A549 (cell line): ENCODE measurements around the gene CENPU. TPM values are rescaled to one million over a fixed set of nuclear protein-coding genes. Genes with fewer than 3 reads are reported as not detected.

ENCODE experiments used
- ATAC-seq, 2 experiments: fragments of 200-7000 bp in 1 of 2; fragments of >200 bp in 1 of 2; cut with Nextera tagmentation in 1 of 2; cut with Tn5 transposase in 1 of 2; 3 replicates each; pipeline versions ENCODE4 v1.8.0 to v1.9.1; 2018 to 2020; ENCODE audit warnings: mild to moderate bottlenecking in 1 of 2, moderate library complexity in 1 of 2
- CTCF ChIA-PET: fragments of 300-600 bp; sonication (Branson Sonifier 250); formaldehyde crosslinking; extraction: SDS; loops from one replicate; lab custom pipeline; 2021; ENCODE audit warnings: antibody characterized with exemption, inconsistent platforms; lab: Yijun Ruan, JAX
- POLR2A ChIA-PET: fragments of 350-600 bp; formaldehyde crosslinking; extraction: SDS; loops from one replicate; lab custom pipeline; 2021; ENCODE audit warnings: antibody characterized with exemption, inconsistent platforms; lab: Yijun Ruan, JAX
- DNase-seq, 2 experiments: peaks; one replicate each; pipeline versions ENCODE4 v3.0.0 to v3.0.0-alpha.2; 2011 to 2016; ENCODE audit warnings: low read depth in 1 of 2, low spot score in 1 of 2
- FAIRE-seq: peaks from 2 replicates; lab custom pipeline; 2011; peaks lifted over from hg19 to GRCh38; lab: Jason Lieb, UNC
- H3K27ac ChIP-seq, 2 experiments: fragments of >200 bp; sonication (Bioruptor Twin); formaldehyde crosslinking; 3 replicates each; pipeline ENCODE4 v1.5.1; 2016 to 2017
- H3K4me1 ChIP-seq: fragments of >200 bp; sonication (Bioruptor Twin); formaldehyde crosslinking; 3 replicates; pipeline ENCODE4 v1.6.1; 2016
- H3K4me2 ChIP-seq: fragments of >200 bp; sonication (Bioruptor Twin); formaldehyde crosslinking; 3 replicates; pipeline ENCODE4 v1.6.1; 2016
- H3K4me3 ChIP-seq: fragments of >200 bp; sonication (Bioruptor Twin); formaldehyde crosslinking; 3 replicates; pipeline ENCODE4 v1.5.1; 2016
- H3K9me3 ChIP-seq: fragments of >200 bp; sonication (Bioruptor Twin); formaldehyde crosslinking; 3 replicates; pipeline ENCODE4 v1.6.1; 2016
- BHLHE40 ChIP-seq: IDR thresholded peaks from 2 replicates; pipeline ENCODE4 v1.6.1; 2012; ENCODE audit warnings: low read depth, low read length, inconsistent platforms
- CHD2 ChIP-seq: fragments of 150-350 bp; IDR thresholded peaks from 2 replicates; pipeline ENCODE4 v1.6.1; 2014; ENCODE audit warnings: low read length; ENCODE audit not compliant: partially characterized antibody
- CHD4 ChIP-seq: fragments of 200-600 bp; sonication (generic); IDR thresholded peaks from 2 replicates; pipeline ENCODE4 v1.6.1; 2016; ENCODE audit warnings: antibody characterized with exemption, mild to moderate bottlenecking, borderline replicate concordance
- CTCF ChIP-seq: fragments of >200 bp; sonication (Bioruptor Twin); formaldehyde crosslinking; IDR thresholded peaks from 3 replicates; pipeline ENCODE4 v1.5.1; 2016
- E2F6 ChIP-seq: IDR thresholded peaks from 2 replicates; pipeline ENCODE4 v1.6.1; 2012; ENCODE audit warnings: low read depth, borderline replicate concordance
- EP300 ChIP-seq, 2 experiments: fragments of >200 bp; sonication (Bioruptor Twin); formaldehyde crosslinking; IDR thresholded peaks; 2 replicates in 1 of 2; 3 replicates in 1 of 2; pipeline ENCODE4 v1.6.1; 2016 to 2017
- ESRRA ChIP-seq: fragments of 150-350 bp; IDR thresholded peaks from 2 replicates; pipeline ENCODE4 v1.6.1; 2014; ENCODE audit warnings: mild to moderate bottlenecking, low read length, borderline replicate concordance
- GATA3 ChIP-seq: IDR thresholded peaks from 2 replicates; pipeline ENCODE4 v1.6.1; 2012; ENCODE audit warnings: borderline replicate concordance
- HES2 ChIP-seq: fragments of >200 bp; sonication (Bioruptor Twin); formaldehyde crosslinking; IDR thresholded peaks from 2 replicates; pipeline ENCODE4 v1.6.1; 2016
- JUNB ChIP-seq: fragments of >200 bp; sonication (Bioruptor Twin); formaldehyde crosslinking; IDR thresholded peaks from 2 replicates; pipeline ENCODE4 v1.6.1; 2016
- KDM1A ChIP-seq: fragments of 200-600 bp; sonication (generic); IDR thresholded peaks from 2 replicates; pipeline ENCODE4 v1.6.1; 2016; ENCODE audit warnings: low read depth, mild to moderate bottlenecking
- NR3C1 ChIP-seq: fragments of >200 bp; sonication (Bioruptor Twin); formaldehyde crosslinking; IDR thresholded peaks from 3 replicates; pipeline ENCODE4 v1.6.1; 2017
- RARB ChIP-seq: fragments of 250-450 bp; sonication (Bioruptor Pico); IDR thresholded peaks from 2 replicates; pipeline ENCODE4 v1.8.0; 2021; ENCODE audit warnings: mild to moderate bottlenecking, moderate library complexity
- RCOR1 ChIP-seq: fragments of 150-350 bp; IDR thresholded peaks from 2 replicates; pipeline ENCODE4 v1.6.1; 2014; ENCODE audit warnings: antibody characterized with exemption, low read length, low read depth
- RFX5 ChIP-seq: fragments of 450-650 bp; IDR thresholded peaks from 2 replicates; pipeline ENCODE4 v1.7.1; 2014; ENCODE audit warnings: antibody characterized with exemption, mild to moderate bottlenecking, moderate library complexity
- SMC3 ChIP-seq: fragments of >200 bp; sonication (Bioruptor Twin); formaldehyde crosslinking; IDR thresholded peaks from 3 replicates; pipeline ENCODE4 v1.6.1; 2018; ENCODE audit warnings: inconsistent platforms
- TP53 ChIP-seq: fragments of 250-450 bp; sonication (Bioruptor Pico); IDR thresholded peaks from 2 replicates; pipeline ENCODE4 v1.5.0; 2021; ENCODE audit warnings: mild to moderate bottlenecking, moderate library complexity
- ZFP36 ChIP-seq: fragments of 450-650 bp; IDR thresholded peaks from 2 replicates; pipeline ENCODE4 v1.6.1; 2014; ENCODE audit warnings: borderline replicate concordance; ENCODE audit not compliant: partially characterized antibody
- WGBS: methylation state at CpG from one replicate; pipeline ENCODE4 v1.1.6; 2017; ENCODE audit errors: missing lambda C conversion rate; 5-methylcytosine and 5-hydroxymethylcytosine counted together
- polyA plus RNA-seq, 4 experiments: library from polyadenylated mRNA; depleted of rRNA in 3 of 4; stranded (reverse); fragments of >200 nt; fragmentation: RNase III in 1 of 4; extraction: RNeasy Plus Mini Kit Qiagen cat#74134 plus additional on column Dnase treatment in 1 of 4; gene quantifications; 2 replicates in 3 of 4; 3 replicates in 1 of 4; pipeline ENCODE4 v1.2.3, GENCODE V29; 2011 to 2017
- TF ChIP-seq, protein P1 (sequence below): fragments of 250-450 bp; sonication (Bioruptor Pico); IDR thresholded peaks from 2 replicates; pipeline ENCODE4 v1.5.0; 2020; ENCODE audit warnings: low read depth, mild to moderate bottlenecking, moderate library complexity
- TF ChIP-seq, protein P2 (sequence below): fragments of 200-600 bp; sonication (generic); IDR thresholded peaks from 2 replicates; pipeline ENCODE4 v1.6.1; 2016; ENCODE audit warnings: antibody characterized with exemption, mild to moderate bottlenecking, moderate library complexity

CENPU gene
- polyA plus RNA-seq, 2 of the 4 experiments (the other 2 are of a cell fraction): 22.9 to 28.4 TPM

GRCh38 chr4:184715526-184715925 lies 18.4 kb downstream of the CENPU start:
- Histone ChIP-seq H3K4me2 (no peak overlapping the region), H3K4me1 (0 out of 3 replicates have a peak, but pooled peaks cover 4% of the 10 kb centered on the region), H3K27ac (no peak overlapping the region), H3K4me3 (no peak overlapping the region), H3K9me3 (no peaks in the 10 kb centered on the region)
- 93% methylated on average over 4 of the region's 4 CpGs for WGBS
- POLR2A ChIA-PET: no interaction called here
- CTCF ChIA-PET: no interaction called here
- no peak for TF ChIP-seq CHD2
- FAIRE-seq (no peak), DNase-seq (no peak), ATAC-seq (no peak)

GRCh38 chr4:184713887-184714286 lies 20.0 kb downstream of the CENPU start:
- Histone ChIP-seq H3K4me3 (no peak overlapping the region), H3K27ac (no peak overlapping the region), H3K9me3 (no peaks in the 10 kb centered on the region; the same call in 2 of the 3 replicates), H3K4me1 (0 out of 3 replicates have a peak, but pooled peaks cover 4% of the 10 kb centered on the region), H3K4me2 (no peak overlapping the region)
- CTCF ChIA-PET: interaction anchor here (1.2 kb wide), 1 partner anchor 79 kb away, joined by 5 read pairs; no protein-coding TSS in a partner anchor
- no peak for ATAC-seq
- WGBS: 68% methylated on average over 2 of the region's 2 CpGs
- TF ChIP-seq SMC3 (no peak), E2F6 (no peak)
- POLR2A ChIA-PET: interaction anchor here (0.6 kb wide), 1 partner anchor 20 kb away, joined by 3 read pairs; no protein-coding TSS in a partner anchor
- FAIRE-seq: no peak
- DNase-seq: no peak

- ATAC-seq (no peak), DNase-seq (no peak), FAIRE-seq (no peak)
- 0 out of 3 replicates have a peak, but pooled peaks cover 4% of the 10 kb centered on the region for H3K4me1 ChIP-seq
- H3K27ac ChIP-seq: no peak overlapping the region
- ChIA-PET CTCF (no interaction called here), POLR2A (no interaction called here)
- no peak overlapping the region for H3K4me3 ChIP-seq
- H3K4me2 ChIP-seq: no peak overlapping the region
- TF ChIP-seq, protein P1, sequence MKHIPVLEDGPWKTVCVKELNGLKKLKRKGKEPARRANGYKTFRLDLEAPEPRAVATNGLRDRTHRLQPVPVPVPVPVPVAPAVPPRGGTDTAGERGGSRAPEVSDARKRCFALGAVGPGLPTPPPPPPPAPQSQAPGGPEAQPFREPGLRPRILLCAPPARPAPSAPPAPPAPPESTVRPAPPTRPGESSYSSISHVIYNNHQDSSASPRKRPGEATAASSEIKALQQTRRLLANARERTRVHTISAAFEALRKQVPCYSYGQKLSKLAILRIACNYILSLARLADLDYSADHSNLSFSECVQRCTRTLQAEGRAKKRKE (CRISPR knock-in tag): no peak
- TF ChIP-seq EP300 (IDR thresholded peaks at IDR 0.05) (no peak), CTCF (no peak), E2F6 (no peak), KDM1A (no peak), TP53 (no peak), ESRRA (no peak), NR3C1 (no peak), RFX5 (no peak), HES2 (no peak), RCOR1 (no peak), GATA3 (no peak), ZFP36 (no peak), JUNB (no peak), CHD4 (no peak), BHLHE40 (no peak), RARB (CRISPR knock-in tag) (no peak)
- TF ChIP-seq, protein P2, sequence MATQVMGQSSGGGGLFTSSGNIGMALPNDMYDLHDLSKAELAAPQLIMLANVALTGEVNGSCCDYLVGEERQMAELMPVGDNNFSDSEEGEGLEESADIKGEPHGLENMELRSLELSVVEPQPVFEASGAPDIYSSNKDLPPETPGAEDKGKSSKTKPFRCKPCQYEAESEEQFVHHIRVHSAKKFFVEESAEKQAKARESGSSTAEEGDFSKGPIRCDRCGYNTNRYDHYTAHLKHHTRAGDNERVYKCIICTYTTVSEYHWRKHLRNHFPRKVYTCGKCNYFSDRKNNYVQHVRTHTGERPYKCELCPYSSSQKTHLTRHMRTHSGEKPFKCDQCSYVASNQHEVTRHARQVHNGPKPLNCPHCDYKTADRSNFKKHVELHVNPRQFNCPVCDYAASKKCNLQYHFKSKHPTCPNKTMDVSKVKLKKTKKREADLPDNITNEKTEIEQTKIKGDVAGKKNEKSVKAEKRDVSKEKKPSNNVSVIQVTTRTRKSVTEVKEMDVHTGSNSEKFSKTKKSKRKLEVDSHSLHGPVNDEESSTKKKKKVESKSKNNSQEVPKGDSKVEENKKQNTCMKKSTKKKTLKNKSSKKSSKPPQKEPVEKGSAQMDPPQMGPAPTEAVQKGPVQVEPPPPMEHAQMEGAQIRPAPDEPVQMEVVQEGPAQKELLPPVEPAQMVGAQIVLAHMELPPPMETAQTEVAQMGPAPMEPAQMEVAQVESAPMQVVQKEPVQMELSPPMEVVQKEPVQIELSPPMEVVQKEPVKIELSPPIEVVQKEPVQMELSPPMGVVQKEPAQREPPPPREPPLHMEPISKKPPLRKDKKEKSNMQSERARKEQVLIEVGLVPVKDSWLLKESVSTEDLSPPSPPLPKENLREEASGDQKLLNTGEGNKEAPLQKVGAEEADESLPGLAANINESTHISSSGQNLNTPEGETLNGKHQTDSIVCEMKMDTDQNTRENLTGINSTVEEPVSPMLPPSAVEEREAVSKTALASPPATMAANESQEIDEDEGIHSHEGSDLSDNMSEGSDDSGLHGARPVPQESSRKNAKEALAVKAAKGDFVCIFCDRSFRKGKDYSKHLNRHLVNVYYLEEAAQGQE: no peak
- H3K9me3 ChIP-seq: no peaks in the 10 kb centered on the region; the same call in 2 of the 3 replicates
Measured at GRCh38 chr4:184712322-184712721, 21.6 kb downstream of the CENPU start.
